WTC11 (cell line): ENCODE data around the gene KMT2D. TPM values are rescaled to one million over a fixed set of nuclear protein-coding genes. Genes with fewer than 3 reads are reported as not detected.

Experiments
- ATAC-seq: fragments of 200-7000 bp; cut with Tn5 transposase; 2 replicates; pipeline ENCODE4 v1.10.0; 2021; ENCODE audit warnings: mild to moderate bottlenecking, moderate library complexity
- CTCF ChIA-PET: fragments of 300-600 bp; sonication (Branson Sonifier 250); formaldehyde crosslinking; loops from one replicate; lab custom pipeline; 2021; ENCODE audit warnings: antibody characterized with exemption; lab: Charles Lee
- POLR2A ChIA-PET: fragments of 350-600 bp; sonication (Branson Sonifier 250); formaldehyde crosslinking; loops from one replicate; lab custom pipeline; 2021; ENCODE audit warnings: antibody characterized with exemption; lab: Charles Lee
- DNase-seq: peaks from one replicate; pipeline ENCODE4 v3.0.0; 2021; ENCODE audit warnings: low spot score
- H3K27ac Mint-ChIP-seq: 2 replicates; pipeline ENCODE4 v1.8.0; 2021; ENCODE audit warnings: mixed read lengths
- H3K27me3 Mint-ChIP-seq: 2 replicates; pipeline ENCODE4 v1.8.0; 2021; ENCODE audit warnings: low read depth, mild to moderate bottlenecking, moderate library complexity, mixed read lengths
- H3K36me3 Mint-ChIP-seq: 2 replicates; pipeline ENCODE4 v1.8.0; 2021; ENCODE audit warnings: mixed read lengths
- H3K4me1 Mint-ChIP-seq: 2 replicates; pipeline ENCODE4 v1.8.0; 2022; ENCODE audit warnings: mixed read lengths
- H3K4me3 Mint-ChIP-seq: 2 replicates; pipeline ENCODE4 v1.8.0; 2021; ENCODE audit warnings: mild to moderate bottlenecking, moderate library complexity, mixed read lengths
- H3K9me3 Mint-ChIP-seq: 2 replicates; pipeline ENCODE4 v1.8.0; 2021; ENCODE audit warnings: mixed read lengths
- ATF1 ChIP-seq: sonication (generic); formaldehyde crosslinking; IDR thresholded peaks from 2 replicates; pipeline ENCODE4 v1.8.1; 2023; ENCODE audit warnings: mild to moderate bottlenecking, moderate library complexity, missing genetic modification reagents
- ETV6 ChIP-seq: sonication (generic); formaldehyde crosslinking; IDR thresholded peaks from 2 replicates; pipeline ENCODE4 v1.8.1; 2022; ENCODE audit warnings: mild to moderate bottlenecking, missing genetic modification reagents
- MXD4 ChIP-seq: fragments of 250-450 bp; sonication (Bioruptor Pico); IDR thresholded peaks from 2 replicates; pipeline ENCODE4 v1.8.0; 2021; ENCODE audit warnings: mild to moderate bottlenecking, moderate library complexity, borderline replicate concordance
- NFE2L1 ChIP-seq: sonication (generic); formaldehyde crosslinking; IDR thresholded peaks from 2 replicates; pipeline ENCODE4 v1.8.1; 2023; ENCODE audit warnings: missing genetic modification reagents
- TEAD1 ChIP-seq: sonication (generic); formaldehyde crosslinking; IDR thresholded peaks from 2 replicates; pipeline ENCODE4 v1.8.0; 2022; ENCODE audit warnings: mild to moderate bottlenecking, missing genetic modification reagents
- USF2 ChIP-seq: sonication (generic); formaldehyde crosslinking; IDR thresholded peaks from 2 replicates; pipeline ENCODE4 v1.8.1; 2023; ENCODE audit warnings: mild to moderate bottlenecking, missing genetic modification reagents, moderate library complexity
- ZBTB21 ChIP-seq: sonication (generic); formaldehyde crosslinking; IDR thresholded peaks from 2 replicates; pipeline ENCODE4 v1.8.1; 2023; ENCODE audit warnings: mild to moderate bottlenecking, missing genetic modification reagents, borderline replicate concordance
- ZNF219 ChIP-seq: sonication (generic); formaldehyde crosslinking; IDR thresholded peaks from 2 replicates; pipeline ENCODE4 v1.8.0; 2023; ENCODE audit warnings: missing genetic modification reagents, mild to moderate bottlenecking, borderline replicate concordance
- ZNF671 ChIP-seq: fragments of 250-450 bp; sonication (Bioruptor Pico); IDR thresholded peaks from 2 replicates; pipeline ENCODE4 v1.8.0; 2021; ENCODE audit warnings: mild to moderate bottlenecking
- total RNA-seq: library from RNA; stranded (reverse); gene quantifications from 3 replicates; pipeline ENCODE4 v1.2.3, GENCODE V29; 2021
- TF ChIP-seq, protein P1 (sequence below): fragments of 200-600 bp; IDR thresholded peaks from 2 replicates; pipeline ENCODE4 v1.8.0; 2022; ENCODE audit warnings: antibody characterized with exemption
- TF ChIP-seq, protein P2 (sequence below): sonication (generic); formaldehyde crosslinking; IDR thresholded peaks from 2 replicates; pipeline ENCODE4 v1.8.0; 2022; ENCODE audit warnings: mild to moderate bottlenecking, missing genetic modification reagents
- TF ChIP-seq, protein P3 (sequence below): fragments of 250-450 bp; sonication (Bioruptor Pico); IDR thresholded peaks from 2 replicates; pipeline ENCODE4 v1.9.0; 2021; ENCODE audit warnings: mild to moderate bottlenecking
- TF ChIP-seq, protein P4 (sequence below): sonication (generic); formaldehyde crosslinking; IDR thresholded peaks from 2 replicates; pipeline ENCODE4 v1.8.1; 2022; ENCODE audit warnings: mild to moderate bottlenecking, moderate library complexity, missing genetic modification reagents
- TF ChIP-seq, protein P5 (sequence below): sonication (generic); formaldehyde crosslinking; IDR thresholded peaks from 2 replicates; pipeline ENCODE4 v1.8.0; 2023; ENCODE audit warnings: mild to moderate bottlenecking, missing genetic modification reagents

Gene KMT2D
- total RNA-seq, 1 experiment from 2014 or later, result 101 TPM

DNA sequence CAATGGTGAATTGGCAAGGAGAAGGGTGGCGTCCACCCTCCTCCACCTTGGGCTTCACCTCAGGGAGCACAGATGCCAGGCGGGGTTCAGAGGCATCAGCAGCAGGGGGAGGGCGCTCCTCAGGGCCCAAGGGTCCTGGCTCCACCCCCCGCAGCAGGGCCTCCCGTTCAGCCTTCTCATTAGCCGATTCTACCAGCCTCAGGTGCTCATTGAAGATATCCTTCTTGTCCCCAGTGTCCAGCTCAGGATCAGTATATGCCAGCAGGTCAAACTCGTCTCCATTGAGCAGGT lies 22.7 kb downstream of the KMT2D start (continued):
- TF ChIP-seq, protein P1, sequence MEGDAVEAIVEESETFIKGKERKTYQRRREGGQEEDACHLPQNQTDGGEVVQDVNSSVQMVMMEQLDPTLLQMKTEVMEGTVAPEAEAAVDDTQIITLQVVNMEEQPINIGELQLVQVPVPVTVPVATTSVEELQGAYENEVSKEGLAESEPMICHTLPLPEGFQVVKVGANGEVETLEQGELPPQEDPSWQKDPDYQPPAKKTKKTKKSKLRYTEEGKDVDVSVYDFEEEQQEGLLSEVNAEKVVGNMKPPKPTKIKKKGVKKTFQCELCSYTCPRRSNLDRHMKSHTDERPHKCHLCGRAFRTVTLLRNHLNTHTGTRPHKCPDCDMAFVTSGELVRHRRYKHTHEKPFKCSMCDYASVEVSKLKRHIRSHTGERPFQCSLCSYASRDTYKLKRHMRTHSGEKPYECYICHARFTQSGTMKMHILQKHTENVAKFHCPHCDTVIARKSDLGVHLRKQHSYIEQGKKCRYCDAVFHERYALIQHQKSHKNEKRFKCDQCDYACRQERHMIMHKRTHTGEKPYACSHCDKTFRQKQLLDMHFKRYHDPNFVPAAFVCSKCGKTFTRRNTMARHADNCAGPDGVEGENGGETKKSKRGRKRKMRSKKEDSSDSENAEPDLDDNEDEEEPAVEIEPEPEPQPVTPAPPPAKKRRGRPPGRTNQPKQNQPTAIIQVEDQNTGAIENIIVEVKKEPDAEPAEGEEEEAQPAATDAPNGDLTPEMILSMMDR, result no peak
- TF ChIP-seq, protein P2, sequence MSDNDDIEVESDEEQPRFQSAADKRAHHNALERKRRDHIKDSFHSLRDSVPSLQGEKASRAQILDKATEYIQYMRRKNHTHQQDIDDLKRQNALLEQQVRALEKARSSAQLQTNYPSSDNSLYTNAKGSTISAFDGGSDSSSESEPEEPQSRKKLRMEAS (CRISPR knock-in tag), result no peak
- TF ChIP-seq, protein P3, sequence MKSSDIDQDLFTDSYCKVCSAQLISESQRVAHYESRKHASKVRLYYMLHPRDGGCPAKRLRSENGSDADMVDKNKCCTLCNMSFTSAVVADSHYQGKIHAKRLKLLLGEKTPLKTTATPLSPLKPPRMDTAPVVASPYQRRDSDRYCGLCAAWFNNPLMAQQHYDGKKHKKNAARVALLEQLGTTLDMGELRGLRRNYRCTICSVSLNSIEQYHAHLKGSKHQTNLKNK (CRISPR knock-in tag), result no peak
- no peak for TF ChIP-seq USF2 (CRISPR knock-in tag)

GRCh38 chr12:49037111-49037946 lies 23.3 kb downstream of the KMT2D start:
- no peak for ATAC-seq
- Mint-ChIP-seq H3K9me3 (no peaks in the 10 kb centered on the region), H3K27me3 (no peaks in the 10 kb centered on the region), H3K36me3 (peaks cover 63% of the 10 kb centered on the region), H3K4me1 (no peaks in the 10 kb centered on the region), H3K4me3 (no peak overlapping the region), H3K27ac (no peak overlapping the region)
- no peak for DNase-seq
- ChIA-PET CTCF (interaction anchor here (0.6 to 2.0 kb wide), 6 partner anchors 8 to 183 kb away, joined by 3 to 11 read pairs (median 5); no protein-coding TSS in a partner anchor), POLR2A (interaction anchor here (1.1 kb wide), 1 partner anchor 9 kb away, joined by 3 read pairs; no protein-coding TSS in a partner anchor)
- no peak for TF ChIP-seq ZNF671 (CRISPR knock-in tag)
- TF ChIP-seq ATF1 (CRISPR knock-in tag), result no peak
- no peak for TF ChIP-seq MXD4 (CRISPR knock-in tag)
- TF ChIP-seq ZBTB21 (CRISPR knock-in tag), result no peak

GRCh38 chr12:49036029-49036428 lies 24.6 kb downstream of the KMT2D start:
- TF ChIP-seq, protein P4, sequence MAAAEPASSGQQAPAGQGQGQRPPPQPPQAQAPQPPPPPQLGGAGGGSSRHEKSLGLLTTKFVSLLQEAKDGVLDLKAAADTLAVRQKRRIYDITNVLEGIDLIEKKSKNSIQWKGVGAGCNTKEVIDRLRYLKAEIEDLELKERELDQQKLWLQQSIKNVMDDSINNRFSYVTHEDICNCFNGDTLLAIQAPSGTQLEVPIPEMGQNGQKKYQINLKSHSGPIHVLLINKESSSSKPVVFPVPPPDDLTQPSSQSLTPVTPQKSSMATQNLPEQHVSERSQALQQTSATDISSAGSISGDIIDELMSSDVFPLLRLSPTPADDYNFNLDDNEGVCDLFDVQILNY, result no peak
- TF ChIP-seq TEAD1 (no peak), ETV6 (no peak), NFE2L1 (CRISPR knock-in tag) (no peak), ZNF219 (CRISPR knock-in tag) (no peak)
- TF ChIP-seq, protein P5, sequence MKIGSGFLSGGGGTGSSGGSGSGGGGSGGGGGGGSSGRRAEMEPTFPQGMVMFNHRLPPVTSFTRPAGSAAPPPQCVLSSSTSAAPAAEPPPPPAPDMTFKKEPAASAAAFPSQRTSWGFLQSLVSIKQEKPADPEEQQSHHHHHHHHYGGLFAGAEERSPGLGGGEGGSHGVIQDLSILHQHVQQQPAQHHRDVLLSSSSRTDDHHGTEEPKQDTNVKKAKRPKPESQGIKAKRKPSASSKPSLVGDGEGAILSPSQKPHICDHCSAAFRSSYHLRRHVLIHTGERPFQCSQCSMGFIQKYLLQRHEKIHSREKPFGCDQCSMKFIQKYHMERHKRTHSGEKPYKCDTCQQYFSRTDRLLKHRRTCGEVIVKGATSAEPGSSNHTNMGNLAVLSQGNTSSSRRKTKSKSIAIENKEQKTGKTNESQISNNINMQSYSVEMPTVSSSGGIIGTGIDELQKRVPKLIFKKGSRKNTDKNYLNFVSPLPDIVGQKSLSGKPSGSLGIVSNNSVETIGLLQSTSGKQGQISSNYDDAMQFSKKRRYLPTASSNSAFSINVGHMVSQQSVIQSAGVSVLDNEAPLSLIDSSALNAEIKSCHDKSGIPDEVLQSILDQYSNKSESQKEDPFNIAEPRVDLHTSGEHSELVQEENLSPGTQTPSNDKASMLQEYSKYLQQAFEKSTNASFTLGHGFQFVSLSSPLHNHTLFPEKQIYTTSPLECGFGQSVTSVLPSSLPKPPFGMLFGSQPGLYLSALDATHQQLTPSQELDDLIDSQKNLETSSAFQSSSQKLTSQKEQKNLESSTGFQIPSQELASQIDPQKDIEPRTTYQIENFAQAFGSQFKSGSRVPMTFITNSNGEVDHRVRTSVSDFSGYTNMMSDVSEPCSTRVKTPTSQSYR, result no peak
- TF ChIP-seq, all 79 proteins: peak for 0
- Mint-ChIP-seq H3K4me3 (no peak overlapping the region), H3K4me1 (no peaks in the 10 kb centered on the region), H3K36me3 (peaks cover 57% of the 10 kb centered on the region), H3K27me3 (no peaks in the 10 kb centered on the region), H3K27ac (no peak overlapping the region), H3K9me3 (no peaks in the 10 kb centered on the region)
- ATAC-seq (no peak), DNase-seq (no peak)
- CTCF ChIA-PET, result interaction anchor here (0.9 to 2.5 kb wide), 4 partner anchors 16 to 58 kb away, joined by 3 to 9 read pairs (median 6); partner anchors contain the start of gene WNT1
- POLR2A ChIA-PET, result interaction anchor here (0.6 kb wide), 1 partner anchor 144 kb away, joined by 4 read pairs; no protein-coding TSS in a partner anchor
